Breast epithelium (tissue), 4 donors: ENCODE measurements around the gene TP53. TPM values are rescaled to one million over a fixed set of nuclear protein-coding genes. Genes with fewer than 3 reads are reported as not detected.
A peak's percentile ranks its signal among the peaks of the same experiment; 100 is the strongest.
"Not testable (repeated sequence)": the region's sequence is repeated elsewhere in the genome, so short reads cannot be mapped to it uniquely, and the experiment has no call there.

Source experiments
- DNase-seq, 2 donors: peaks; one replicate each; pipeline ENCODE4 v3.0.0-alpha.2; 2019; ENCODE audit warnings: low spot score in 2 of 2
- H3K27ac ChIP-seq, 2 donors: fragments of 200-600 bp; sonication (generic) in 1 of 2; one replicate each; pipeline ENCODE4 v1.5.1; 2016 to 2019; ENCODE audit warnings: mild to moderate bottlenecking in 1 of 2
- H3K27me3 ChIP-seq, 2 donors: fragments of 200-600 bp; sonication (generic) in 1 of 2; one replicate each; pipeline versions ENCODE4 v1.5.1 to v1.6.0; 2017 to 2019; ENCODE audit warnings: control low read depth in 1 of 2, mild to moderate bottlenecking in 1 of 2
- H3K36me3 ChIP-seq: fragments of 200-600 bp; one replicate; pipeline ENCODE4 v1.5.1; 2019
- H3K4me1 ChIP-seq, 2 donors: fragments of 200-600 bp; sonication (generic); one replicate each; pipeline ENCODE4 v1.5.1; 2016 to 2019; ENCODE audit warnings: control low read depth in 1 of 2
- H3K4me3 ChIP-seq, 3 donors: fragments of 200-600 bp; sonication (generic); 1 replicate in 2 of 3; 2 replicates in 1 of 3; pipeline ENCODE4 v1.5.1; 2016 to 2019; ENCODE audit warnings: mild to moderate bottlenecking in 3 of 3, moderate library complexity in 2 of 3
- H3K9me3 ChIP-seq, 2 donors: fragments of 200-600 bp; sonication (generic) in 1 of 2; one replicate each; pipeline ENCODE4 v1.5.1; 2016 to 2019; ENCODE audit warnings: control low read depth in 1 of 2
- CTCF ChIP-seq, 3 donors: fragments of 450-650 bp; IDR thresholded peaks; one replicate each; pipeline ENCODE4 v1.5.1; 2016 to 2017; ENCODE audit warnings: antibody characterized with exemption in 3 of 3, mild to moderate bottlenecking in 3 of 3, moderate library complexity in 3 of 3
- POLR2A ChIP-seq: fragments of 450-650 bp; IDR thresholded peaks from one replicate; pipeline ENCODE4 v1.6.1; 2016; ENCODE audit warnings: antibody characterized with exemption, mild to moderate bottlenecking, moderate library complexity
- POLR2AphosphoS5 ChIP-seq, 3 donors: sonication (generic); formaldehyde crosslinking; IDR thresholded peaks; one replicate each; pipeline ENCODE4 v1.6.1; 2017; ENCODE audit warnings: antibody characterized with exemption in 3 of 3
- intact Hi-C: fragments of 100-400 bp; cut with DNase I; formaldehyde crosslinking; loops from one replicate; pipeline ENCODE4 v1.15.1; 2023; ENCODE audit warnings: low total_unique reads
- total RNA-seq, 3 donors: library from RNA; depleted of rRNA; stranded (reverse); fragments of >200 nt; gene quantifications; one replicate each; pipeline ENCODE4 v1.1.0, GENCODE V29; 2016

The TP53 gene
- total RNA-seq, 3 donors from 2014 or later: 23.9 to 31.9 (median 24.2) TPM

DNA sequence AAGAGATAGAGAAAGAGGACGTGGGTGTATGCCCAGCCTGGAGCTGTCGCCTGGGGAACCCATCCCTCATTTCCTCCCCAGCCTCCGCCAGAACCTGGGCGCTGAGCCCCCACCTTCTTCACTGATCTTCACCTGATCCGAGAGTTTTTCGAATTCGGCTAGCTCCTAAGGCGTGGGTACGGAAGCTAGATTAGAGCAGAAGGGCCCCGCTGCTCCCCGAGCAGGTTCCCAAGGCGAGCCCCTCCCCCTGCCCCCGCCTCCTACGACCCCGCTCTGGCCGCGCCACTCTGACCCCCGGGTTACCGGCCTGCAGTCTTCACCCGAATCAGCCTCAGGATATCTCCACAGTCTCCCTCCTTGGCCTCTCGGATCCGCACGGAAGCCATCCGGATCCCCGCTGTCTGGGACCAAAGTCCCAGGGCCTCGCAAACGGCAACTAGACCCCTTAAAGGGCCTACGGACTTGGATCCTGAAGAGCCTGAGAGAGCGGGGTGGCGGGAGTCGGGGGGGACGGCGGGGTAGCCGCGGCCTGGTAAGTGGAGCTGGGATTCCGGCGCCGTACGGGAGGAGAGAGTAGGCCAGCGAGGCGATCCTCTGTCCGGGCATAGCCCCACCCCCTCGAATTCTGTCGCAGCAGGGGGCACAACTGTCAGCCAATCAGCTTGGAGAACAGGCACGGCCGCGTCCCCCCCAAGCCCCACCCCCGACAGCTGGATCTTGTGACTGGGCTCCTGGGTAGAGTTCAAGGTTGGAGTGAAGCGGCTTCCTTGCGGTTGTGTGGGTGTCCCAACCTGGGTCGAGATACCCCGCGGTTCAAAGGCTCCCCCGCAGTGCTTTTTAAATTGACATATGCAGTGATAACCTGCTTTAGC is 59.8 kb downstream of the TP53 start, which contains the start of gene SAT2:
Gene SAT2 (minus strand): TSS at position 572 of the 872 bp plus-strand sequence. CDS start 186 bp downstream, at position 386.
- intact Hi-C loops: no loop called here
- H3K27me3 ChIP-seq: no peaks in the 10 kb centered on the region
- DNase-seq: peak; percentile 94 to 95
- TF ChIP-seq CTCF (IDR thresholded peaks at IDR 0.05) (no peak), POLR2AphosphoS5 (IDR thresholded peaks at IDR 0.05) (peak; percentile 57 to 86 (median 85)), POLR2A (peak; percentile 79)
- H3K36me3 ChIP-seq: no peaks in the 10 kb centered on the region
- H3K4me1 ChIP-seq: no peaks in the 10 kb centered on the region
- peak within 1 kb of the TSS; percentile 78 to 94 (median 82) for H3K4me3 ChIP-seq
- H3K9me3 ChIP-seq: no peaks in the 10 kb centered on the region
- H3K27ac ChIP-seq: peak within 1 kb of the TSS; percentile 97

GRCh38 chr17:7626956-7627249 is 60.4 kb downstream of the TP53 start:
- no peak for DNase-seq
- Histone ChIP-seq H3K9me3 (no peaks in the 10 kb centered on the region), H3K4me1 (no peaks in the 10 kb centered on the region), H3K27ac (peak overlapping the region; percentile 97), H3K4me3 (peak overlapping the region; percentile 78 to 94 (median 82)), H3K36me3 (no peaks in the 10 kb centered on the region), H3K27me3 (no peaks in the 10 kb centered on the region)
- intact Hi-C loops: no loop called here
- TF ChIP-seq POLR2A (no peak), CTCF (IDR thresholded peaks at IDR 0.05) (no peak), POLR2AphosphoS5 (IDR thresholded peaks at IDR 0.05) (no peak)

DNA sequence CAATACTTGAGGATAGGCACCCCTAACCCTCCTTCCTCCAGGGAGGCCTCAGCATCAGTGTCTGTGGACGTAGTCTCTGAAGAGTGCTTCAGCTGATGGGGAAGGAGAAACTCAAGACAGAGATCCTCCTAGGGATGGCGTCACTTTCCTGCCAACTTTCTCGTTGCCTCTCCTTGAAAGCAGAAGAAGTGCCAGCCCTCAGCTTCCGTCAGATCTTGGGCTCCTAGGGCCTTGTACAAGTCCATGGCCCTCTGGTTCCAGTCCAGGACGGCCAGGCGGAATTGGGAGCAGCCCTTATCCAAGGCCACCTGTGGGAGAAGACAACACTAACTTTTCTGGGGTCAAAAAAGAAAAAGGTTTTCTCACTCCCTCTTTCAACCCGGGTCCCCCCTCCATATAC is 61.0 kb downstream of the TP53 start:
- Histone ChIP-seq H3K27ac (no peak overlapping the region), H3K36me3 (no peaks in the 10 kb centered on the region), H3K4me3 (peak overlapping the region in 2 of 3 donors; percentile 82 to 94), H3K9me3 (no peaks in the 10 kb centered on the region), H3K4me1 (no peaks in the 10 kb centered on the region), H3K27me3 (no peaks in the 10 kb centered on the region)
- TF ChIP-seq CTCF (IDR thresholded peaks at IDR 0.05) (no peak), POLR2A (no peak), POLR2AphosphoS5 (IDR thresholded peaks at IDR 0.05) (no peak)
- no peak for DNase-seq
- intact Hi-C loops: no loop called here

DNA sequence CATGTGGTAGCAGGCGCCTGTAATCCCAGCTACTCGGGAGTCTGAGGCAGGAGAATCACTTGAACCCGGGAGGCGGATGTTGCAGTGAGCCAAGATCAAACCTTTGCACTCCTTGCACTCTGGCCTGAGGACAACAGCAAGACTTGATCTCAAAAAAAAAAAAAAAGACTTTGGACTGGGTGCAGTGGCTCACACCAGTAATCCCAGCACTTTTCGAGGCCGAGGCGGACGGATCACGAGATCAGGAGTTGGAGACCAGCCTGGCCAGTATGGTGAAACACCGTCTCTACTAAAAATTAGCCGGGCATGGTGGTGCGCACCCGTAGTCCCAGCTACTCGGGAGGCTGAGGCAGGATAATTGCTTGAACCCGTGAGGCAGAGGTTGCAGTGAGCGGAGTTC is 61.5 kb downstream of the TP53 start:
- H3K27ac ChIP-seq, intact Hi-C loops, H3K36me3 ChIP-seq, H3K9me3 ChIP-seq, H3K27me3 ChIP-seq, DNase-seq, H3K4me1 ChIP-seq, H3K4me3 ChIP-seq: not testable (repeated sequence)

GRCh38 chr17:7623661-7624060 is 63.6 kb downstream of the TP53 start:
- intact Hi-C loops: no loop called here
- Histone ChIP-seq H3K27ac (no peak overlapping the region), H3K36me3 (no peaks in the 10 kb centered on the region), H3K27me3 (no peaks in the 10 kb centered on the region), H3K4me3 (no peak overlapping the region), H3K4me1 (no peaks in the 10 kb centered on the region), H3K9me3 (no peaks in the 10 kb centered on the region)
- DNase-seq: no peak
- TF ChIP-seq POLR2A: no peak
- TF ChIP-seq POLR2AphosphoS5 (IDR thresholded peaks at IDR 0.05): no peak
- no peak for TF ChIP-seq CTCF (IDR thresholded peaks at IDR 0.05)
